Karpas-422 (cell line): ENCODE data around the gene SELENOS. TPM values are rescaled to one million over a fixed set of nuclear protein-coding genes. Genes with fewer than 3 reads are reported as not detected.

Experiments used
- DNase-seq: peaks from one replicate; pipeline ENCODE4 v3.0.0-alpha.2; 2015
- H2AFZ ChIP-seq: fragments of 200-600 bp; sonication (generic); 2 replicates; pipeline ENCODE4 v1.6.1; 2014; ENCODE audit warnings: antibody characterized with exemption, low read length, mixed read lengths
- H3K27ac ChIP-seq: fragments of 200-600 bp; sonication (generic); 2 replicates; pipeline ENCODE4 v1.5.1; 2014; ENCODE audit warnings: mild to moderate bottlenecking, low read length, moderate library complexity
- H3K27me3 ChIP-seq: fragments of 200-600 bp; sonication (generic); 2 replicates; pipeline ENCODE4 v1.6.1; 2014; ENCODE audit warnings: low read length, mixed read lengths
- H3K36me3 ChIP-seq: fragments of 200-600 bp; sonication (generic); 2 replicates; pipeline ENCODE4 v1.6.1; 2014; ENCODE audit warnings: low read length, mixed read lengths; ENCODE audit not compliant: insufficient read depth
- H3K4me1 ChIP-seq: fragments of 200-600 bp; sonication (generic); 2 replicates; pipeline ENCODE4 v1.6.1; 2014; ENCODE audit warnings: mild to moderate bottlenecking, low read length, mixed read lengths
- H3K4me2 ChIP-seq: fragments of 200-600 bp; sonication (generic); 2 replicates; pipeline ENCODE4 v1.6.1; 2014; ENCODE audit warnings: low read length, low read depth, mild to moderate bottlenecking; ENCODE audit not compliant: poor library complexity, severe bottlenecking
- H3K4me3 ChIP-seq: fragments of 200-600 bp; sonication (generic); 2 replicates; pipeline ENCODE4 v1.5.1; 2014; ENCODE audit warnings: mild to moderate bottlenecking, antibody characterized with exemption, low read length, mixed read lengths
- H3K79me2 ChIP-seq: fragments of 200-600 bp; sonication (generic); 2 replicates; pipeline ENCODE4 v1.6.1; 2014; ENCODE audit warnings: mild to moderate bottlenecking, low read length, mixed read lengths
- H3K9ac ChIP-seq: fragments of 200-600 bp; sonication (generic); 2 replicates; pipeline ENCODE4 v1.6.0; 2014; ENCODE audit warnings: low read length
- H3K9me2 ChIP-seq: fragments of 200-600 bp; sonication (generic), shearing (Covaris generic); replicated peaks from 2 replicates; pipeline ENCODE4 v1.6.0; 2014; ENCODE audit warnings: mild to moderate bottlenecking, low read length, moderate library complexity; ENCODE audit not compliant: insufficient read depth
- H3K9me3 ChIP-seq: fragments of 300-700, 200-600 bp; sonication (generic); 2 replicates; pipeline ENCODE4 v1.6.1; 2014; ENCODE audit warnings: low read length, mixed read lengths
- H4K20me1 ChIP-seq: fragments of 200-600 bp; sonication (generic); 2 replicates; pipeline ENCODE4 v1.6.1; 2014; ENCODE audit warnings: mild to moderate bottlenecking, antibody characterized with exemption, low read length, low read depth; ENCODE audit not compliant: insufficient read depth
- total RNA-seq: library from RNA; depleted of rRNA; stranded (reverse); fragments of >200 nt; shearing (Covaris generic); gene quantifications from 2 replicates; pipeline ENCODE4 v1.2.3, GENCODE V29; 2014; ENCODE audit warnings: low replicate concordance

The SELENOS gene
- total RNA-seq, 1 experiment from 2014 or later, result 14.9 TPM

- H2AFZ ChIP-seq, result no peak overlapping the region
- H3K27ac ChIP-seq, result no peak overlapping the region
- no peaks in the 10 kb centered on the region for H4K20me1 ChIP-seq
- H3K9me2 ChIP-seq, result no peaks in the 10 kb centered on the region
- no peak overlapping the region for H3K4me2 ChIP-seq
- no peaks in the 10 kb centered on the region for H3K36me3 ChIP-seq
- no peaks in the 10 kb centered on the region for H3K4me1 ChIP-seq
- no peak overlapping the region for H3K4me3 ChIP-seq
- H3K9ac ChIP-seq, result no peak overlapping the region
- H3K27me3 ChIP-seq, result no peaks in the 10 kb centered on the region
- H3K79me2 ChIP-seq, result no peaks in the 10 kb centered on the region
- DNase-seq, result no peak
- no peaks in the 10 kb centered on the region for H3K9me3 ChIP-seq
These were observed 29.2 kb upstream of the SELENOS start for GRCh38 chr15:101306341-101307047.

DNA sequence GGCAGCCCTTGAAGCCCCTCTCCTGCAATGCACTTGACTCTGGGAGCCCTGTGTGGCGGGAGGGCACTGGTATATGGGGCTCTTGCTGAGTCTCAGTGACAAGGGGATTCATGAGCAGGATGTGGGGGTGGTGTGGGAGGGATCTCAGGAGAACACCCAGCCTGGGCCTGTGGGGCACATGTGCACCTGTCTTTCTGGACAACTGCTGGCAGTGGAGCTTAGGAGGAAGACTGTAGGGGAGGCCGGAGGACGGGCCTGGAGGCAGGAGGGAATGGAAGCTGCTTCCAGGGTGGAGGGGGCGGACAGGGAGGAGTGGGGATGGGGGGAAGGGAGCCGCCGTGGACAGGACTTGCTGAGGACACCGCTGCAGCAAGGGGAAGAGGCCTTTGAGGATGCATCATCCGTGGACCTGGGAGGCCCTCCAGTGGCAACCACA is 28.6 kb upstream of the SELENOS start:
- Histone ChIP-seq H3K79me2 (no peaks in the 10 kb centered on the region), H3K27ac (no peak overlapping the region), H2AFZ (no peak overlapping the region), H3K4me3 (no peak overlapping the region), H3K4me1 (no peaks in the 10 kb centered on the region), H3K36me3 (no peaks in the 10 kb centered on the region), H4K20me1 (no peaks in the 10 kb centered on the region), H3K9me3 (no peaks in the 10 kb centered on the region), H3K9me2 (no peaks in the 10 kb centered on the region), H3K27me3 (no peaks in the 10 kb centered on the region), H3K9ac (no peak overlapping the region), H3K4me2 (no peak overlapping the region)
- no peak for DNase-seq

DNA sequence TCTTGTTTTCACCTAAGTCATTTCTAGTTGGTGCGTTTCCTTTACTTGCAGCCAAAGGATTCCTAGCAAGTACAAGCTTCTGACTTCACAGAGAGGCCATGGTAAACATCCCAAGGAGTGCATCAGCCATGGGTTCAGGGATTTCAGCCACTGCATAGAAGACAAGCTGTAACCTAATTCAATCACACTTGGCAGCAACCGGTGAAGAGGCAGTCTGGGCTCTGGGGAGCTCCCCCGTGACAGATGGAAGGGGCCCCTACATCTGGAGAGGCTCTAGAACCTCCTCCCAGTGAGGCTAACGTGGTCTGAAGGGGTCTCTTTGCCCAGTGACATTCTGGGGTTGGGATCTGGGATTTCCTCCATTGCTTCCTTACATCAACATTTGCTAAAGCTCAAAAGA is 26.1 kb upstream of the SELENOS start:
- no peak for DNase-seq
- no peak overlapping the region for H3K9ac ChIP-seq
- H3K79me2 ChIP-seq, result no peaks in the 10 kb centered on the region
- no peaks in the 10 kb centered on the region for H3K36me3 ChIP-seq
- no peak overlapping the region for H3K27ac ChIP-seq
- H3K4me1 ChIP-seq, result no peaks in the 10 kb centered on the region
- H4K20me1 ChIP-seq, result no peaks in the 10 kb centered on the region
- H3K9me3 ChIP-seq, result no peaks in the 10 kb centered on the region
- H2AFZ ChIP-seq, result no peak overlapping the region
- no peaks in the 10 kb centered on the region for H3K27me3 ChIP-seq
- no peak overlapping the region for H3K4me3 ChIP-seq
- H3K4me2 ChIP-seq, result no peak overlapping the region
- H3K9me2 ChIP-seq, result no peaks in the 10 kb centered on the region

- Histone ChIP-seq H3K27me3 (no peaks in the 10 kb centered on the region), H3K36me3 (peaks cover 8% of the 10 kb centered on the region; the same call in 1 of the 2 replicates), H3K9me3 (no peaks in the 10 kb centered on the region), H3K4me1 (peaks cover 28% of the 10 kb centered on the region), H3K4me2 (peak overlapping the region; percentile 89), H4K20me1 (peaks cover 22% of the 10 kb centered on the region), H3K4me3 (no peak overlapping the region), H3K27ac (no peak overlapping the region), H3K79me2 (peaks cover 33% of the 10 kb centered on the region), H2AFZ (no peak overlapping the region), H3K9me2 (0 out of 2 replicates have a peak, but pooled peaks cover 3% of the 10 kb centered on the region), H3K9ac (no peak overlapping the region)
- no peak for DNase-seq
These were observed 19.4 kb upstream of the SELENOS start for GRCh38 chr15:101296418-101297405.

DNA sequence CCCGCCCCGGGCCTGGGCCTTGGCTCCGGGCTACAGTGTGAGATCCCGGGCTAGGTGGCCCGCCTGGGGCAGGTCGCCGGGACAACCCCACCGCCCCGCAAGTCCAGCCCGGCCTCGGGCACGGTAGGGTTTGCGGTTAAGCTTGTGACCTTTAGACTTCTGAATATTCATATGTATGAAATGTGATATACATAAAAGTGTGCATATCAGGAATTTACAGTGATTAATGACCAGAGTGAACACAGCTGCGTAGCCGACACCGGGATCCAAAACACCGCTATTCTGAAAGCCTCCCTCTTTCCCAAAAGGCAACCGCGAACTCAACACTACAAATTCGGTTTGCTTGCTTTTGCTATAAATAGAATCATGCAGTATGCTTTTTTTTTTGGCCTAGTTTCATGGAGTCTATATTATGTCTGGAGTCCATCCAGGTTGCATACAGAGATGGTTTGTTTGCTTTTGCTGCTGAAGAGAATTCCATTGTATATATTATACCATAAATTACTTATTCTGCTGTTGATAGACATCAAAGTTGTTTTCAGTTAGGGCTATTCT is 18.4 kb upstream of the SELENOS start:
- H3K9me2 ChIP-seq, result 0 out of 2 replicates have a peak, but pooled peaks cover 3% of the 10 kb centered on the region
- no peak overlapping the region for H3K27ac ChIP-seq
- peaks cover 43% of the 10 kb centered on the region for H3K79me2 ChIP-seq
- H3K9ac ChIP-seq, result peak overlapping the region; percentile 95
- H3K36me3 ChIP-seq, result peaks cover 15% of the 10 kb centered on the region; the same call in 1 of the 2 replicates
- no peak for DNase-seq
- peaks cover 25% of the 10 kb centered on the region for H4K20me1 ChIP-seq
- H2AFZ ChIP-seq, result peak overlapping the region; percentile 32; the same call in 1 of the 2 replicates
- H3K4me2 ChIP-seq, result peak overlapping the region; percentile 89
- H3K4me3 ChIP-seq, result peak overlapping the region; percentile 91
- H3K9me3 ChIP-seq, result no peaks in the 10 kb centered on the region
- no peaks in the 10 kb centered on the region for H3K27me3 ChIP-seq
- H3K4me1 ChIP-seq, result peaks cover 28% of the 10 kb centered on the region

- H3K9me3 ChIP-seq, result no peaks in the 10 kb centered on the region
- H3K4me3 ChIP-seq, result peak within 1 kb of the TSS; percentile 91
- H3K79me2 ChIP-seq, result peaks cover 50% of the 10 kb centered on the region
- peaks cover 28% of the 10 kb centered on the region for H3K4me1 ChIP-seq
- H3K27me3 ChIP-seq, result no peaks in the 10 kb centered on the region
- H3K36me3 ChIP-seq, result peaks cover 20% of the 10 kb centered on the region
- peak within 1 kb of the TSS; percentile 95 for H3K9ac ChIP-seq
- H2AFZ ChIP-seq, result peak within 1 kb of the TSS; percentile 32; the same call in 1 of the 2 replicates
- peak within 1 kb of the TSS; percentile 89 for H3K4me2 ChIP-seq
- H3K27ac ChIP-seq, result peak within 1 kb of the TSS; percentile 85
- peaks cover 31% of the 10 kb centered on the region for H4K20me1 ChIP-seq
- DNase-seq, result peak; percentile 98
- H3K9me2 ChIP-seq, result 0 out of 2 replicates have a peak, but pooled peaks cover 3% of the 10 kb centered on the region
These were observed 17.7 kb upstream of the SELENOS start, which contains the start of gene SNRPA1 for GRCh38 chr15:101294731-101295606. TSS of gene SNRPA1 (minus strand) at chr15:101295248. CDS start at chr15:101295178, 70 bp downstream.

DNA sequence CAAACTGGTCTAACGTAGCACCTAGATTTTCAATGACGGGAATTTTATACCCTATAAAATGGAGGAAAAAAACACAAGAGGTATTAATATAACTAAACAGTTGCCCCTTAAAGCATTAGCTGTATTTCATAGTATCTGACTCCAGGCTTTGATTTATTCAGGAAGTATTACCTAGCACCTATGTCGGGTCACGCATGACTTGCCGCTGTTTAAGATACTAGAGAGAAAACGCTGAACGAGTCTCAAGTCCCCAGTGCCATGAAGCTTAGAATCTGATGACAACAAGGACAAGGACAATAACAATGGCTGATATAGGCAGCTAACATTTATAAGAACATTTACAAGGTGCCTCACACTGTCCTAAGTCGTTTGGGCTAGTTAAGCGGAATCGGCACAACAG is 15.8 kb upstream of the SELENOS start:
- peak overlapping the region; percentile 85; the same call in 1 of the 2 replicates for H3K27ac ChIP-seq
- no peak overlapping the region for H2AFZ ChIP-seq
- H3K4me1 ChIP-seq, result peaks cover 28% of the 10 kb centered on the region
- peak overlapping the region; percentile 89 for H3K4me2 ChIP-seq
- peaks cover 68% of the 10 kb centered on the region for H3K79me2 ChIP-seq
- peaks cover 39% of the 10 kb centered on the region for H4K20me1 ChIP-seq
- peak overlapping the region; percentile 95 for H3K9ac ChIP-seq
- H3K36me3 ChIP-seq, result peaks cover 32% of the 10 kb centered on the region
- H3K9me2 ChIP-seq, result 0 out of 2 replicates have a peak, but pooled peaks cover 3% of the 10 kb centered on the region
- peak; percentile 66 for DNase-seq
- peak overlapping the region; percentile 91 for H3K4me3 ChIP-seq
- no peaks in the 10 kb centered on the region for H3K27me3 ChIP-seq
- no peaks in the 10 kb centered on the region for H3K9me3 ChIP-seq
